Loucy (cell line): Measurements from ENCODE around the gene SBF2.

Experiments used
- H2AFZ ChIP-seq: fragments of 200-600 bp; sonication (generic); 2 replicates; pipeline ENCODE4 v1.6.0; 2016; ENCODE audit warnings: antibody characterized with exemption, mild to moderate bottlenecking, low read length, moderate library complexity
- H3F3A ChIP-seq: fragments of 200-600 bp; 2 replicates; pipeline ENCODE4 v1.6.0; 2016; ENCODE audit warnings: antibody characterized with exemption, low read depth, mild to moderate bottlenecking
- H3K27me3 ChIP-seq: fragments of 200-600 bp; sonication (generic); 2 replicates; pipeline ENCODE4 v1.6.1; 2014; ENCODE audit warnings: low read length, mild to moderate bottlenecking; ENCODE audit not compliant: insufficient read depth, poor library complexity, severe bottlenecking
- H3K36me3 ChIP-seq: fragments of 200-600 bp; sonication (generic); 2 replicates; pipeline ENCODE4 v1.6.1; 2016; ENCODE audit warnings: low read length; ENCODE audit not compliant: insufficient read depth
- H3K4me1 ChIP-seq: fragments of 200-600 bp; sonication (generic); 2 replicates; pipeline ENCODE4 v1.5.1; 2014; ENCODE audit warnings: low read length, mild to moderate bottlenecking; ENCODE audit not compliant: insufficient read depth, poor library complexity, severe bottlenecking
- H3K4me2 ChIP-seq: fragments of 200-600 bp; sonication (generic); 2 replicates; pipeline ENCODE4 v1.6.0; 2014; ENCODE audit warnings: antibody characterized with exemption, low read length, low read depth, mild to moderate bottlenecking; ENCODE audit not compliant: poor library complexity, severe bottlenecking
- H3K4me3 ChIP-seq: fragments of 200-600 bp; sonication (generic); 2 replicates; pipeline ENCODE4 v1.5.1; 2014; ENCODE audit warnings: low read length, mild to moderate bottlenecking, mixed read lengths; ENCODE audit not compliant: poor library complexity, severe bottlenecking
- H3K79me2 ChIP-seq: fragments of 200-600 bp; sonication (generic); 2 replicates; pipeline ENCODE4 v1.6.1; 2014; ENCODE audit warnings: low read length; ENCODE audit not compliant: insufficient read depth
- H3K9ac ChIP-seq: fragments of 200-600 bp; sonication (generic); 2 replicates; pipeline ENCODE4 v1.6.0; 2014; ENCODE audit warnings: mild to moderate bottlenecking, low read depth, low read length, moderate library complexity; ENCODE audit not compliant: poor library complexity, severe bottlenecking
- H3K9me2 ChIP-seq: fragments of 200-600 bp; sonication (generic); replicated peaks from 2 replicates; pipeline ENCODE4 v1.6.1; 2016; ENCODE audit warnings: low read depth, low read length, mixed read lengths
- H3K9me3 ChIP-seq: fragments of 200-600 bp; sonication (generic); 2 replicates; pipeline ENCODE4 v1.6.1; 2014; ENCODE audit warnings: mild to moderate bottlenecking, antibody characterized with exemption, low read length, low read depth; ENCODE audit not compliant: insufficient read depth
- H4K20me1 ChIP-seq: fragments of 200-600 bp; sonication (generic); 2 replicates; pipeline ENCODE4 v1.6.0; 2014; ENCODE audit warnings: antibody characterized with exemption, low read length, mild to moderate bottlenecking; ENCODE audit not compliant: insufficient read depth, poor library complexity, severe bottlenecking
- CTCF ChIP-seq: fragments of 200-600 bp; sonication (generic); conservative IDR thresholded peaks from 2 replicates; pipeline ENCODE4 v1.5.1; 2014; ENCODE audit warnings: mild to moderate bottlenecking, antibody characterized with exemption, low read length
- EZH2phosphoT487 ChIP-seq: fragments of 200-600 bp; IDR thresholded peaks from 2 replicates; pipeline ENCODE4 v1.6.1; 2018; ENCODE audit warnings: antibody characterized with exemption, mild to moderate bottlenecking, moderate library complexity, borderline replicate concordance

The SBF2 gene

GRCh38 chr11:9783986-9784385 is 510.0 kb downstream of the SBF2 start:
- Histone ChIP-seq H3K36me3 (peaks cover 24% of the 10 kb centered on the region; the same call in 1 of the 2 replicates), H3F3A (no peaks in the 10 kb centered on the region), H3K4me2 (no peak overlapping the region), H3K4me3 (no peak overlapping the region), H3K27me3 (no peaks in the 10 kb centered on the region), H3K9me2 (no peaks in the 10 kb centered on the region), H2AFZ (no peak overlapping the region), H3K9ac (no peak overlapping the region), H3K4me1 (peaks cover 3% of the 10 kb centered on the region), H4K20me1 (no peaks in the 10 kb centered on the region), H3K9me3 (no peaks in the 10 kb centered on the region), H3K79me2 (no peaks in the 10 kb centered on the region)
- no peak for TF ChIP-seq EZH2phosphoT487
- no peak for TF ChIP-seq CTCF

- H3K36me3 ChIP-seq = peaks cover 22% of the 10 kb centered on the region; the same call in 1 of the 2 replicates
- no peak overlapping the region for H2AFZ ChIP-seq
- H3K4me3 ChIP-seq = no peak overlapping the region
- no peaks in the 10 kb centered on the region for H3K79me2 ChIP-seq
- TF ChIP-seq CTCF (no peak), EZH2phosphoT487 (no peak)
- H3K9me3 ChIP-seq = no peaks in the 10 kb centered on the region
- H3K9ac ChIP-seq = no peak overlapping the region
- no peak overlapping the region for H3K4me2 ChIP-seq
- H3K4me1 ChIP-seq = no peaks in the 10 kb centered on the region
- H4K20me1 ChIP-seq = no peaks in the 10 kb centered on the region
- H3K9me2 ChIP-seq = no peaks in the 10 kb centered on the region
- H3K27me3 ChIP-seq = no peaks in the 10 kb centered on the region
- H3F3A ChIP-seq = no peaks in the 10 kb centered on the region
Observed at GRCh38 chr11:9780929-9781328, 513.1 kb downstream of the SBF2 start.

DNA sequence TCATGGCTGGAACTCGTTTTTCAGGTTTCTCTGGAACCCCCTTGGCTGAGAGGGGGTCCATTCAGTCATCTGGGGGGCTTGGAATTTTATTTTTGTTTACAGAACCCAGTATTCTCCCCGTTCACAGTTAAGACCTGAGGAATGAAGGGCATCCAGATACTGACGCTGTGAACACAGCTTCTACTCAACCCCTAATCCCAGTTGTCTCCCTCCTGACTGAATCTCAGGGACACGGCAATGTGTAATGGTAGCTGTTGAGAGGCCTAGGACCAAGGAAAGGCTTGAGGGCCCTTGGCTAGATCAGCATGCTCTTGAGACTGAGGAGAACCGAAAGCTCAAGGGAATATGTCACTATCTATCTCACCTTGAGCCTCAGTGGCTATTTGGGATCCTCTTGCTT is 516.5 kb downstream of the SBF2 start:
- H3K27me3 ChIP-seq = no peaks in the 10 kb centered on the region
- H4K20me1 ChIP-seq = no peaks in the 10 kb centered on the region
- no peaks in the 10 kb centered on the region for H3K4me1 ChIP-seq
- H3K4me3 ChIP-seq = no peak overlapping the region
- peaks cover 22% of the 10 kb centered on the region; the same call in 1 of the 2 replicates for H3K36me3 ChIP-seq
- no peak overlapping the region for H2AFZ ChIP-seq
- H3K9ac ChIP-seq = no peak overlapping the region
- H3F3A ChIP-seq = no peaks in the 10 kb centered on the region
- no peaks in the 10 kb centered on the region for H3K79me2 ChIP-seq
- H3K9me3 ChIP-seq = no peaks in the 10 kb centered on the region
- no peaks in the 10 kb centered on the region for H3K9me2 ChIP-seq
- no peak overlapping the region for H3K4me2 ChIP-seq
- no peak for TF ChIP-seq EZH2phosphoT487
- no peak for TF ChIP-seq CTCF
